Motor neuron (in vitro differentiated cells): Measurements from ENCODE around the gene PPP1R16B. TPM values are rescaled to one million over a fixed set of nuclear protein-coding genes. Genes with fewer than 3 reads are reported as not detected.

Experiments
- ATAC-seq, 8 experiments: fragments of 200-7000 bp; cut with Tn5 transposase; replicated peaks in 6 of 8; 2 replicates each; pipeline ENCODE4 v1.8.0; 2021; ENCODE audit warnings: mild to moderate bottlenecking in 8 of 8, moderate library complexity in 8 of 8
- H3K27ac ChIP-seq, 2 donors: fragments of 250-450 bp; sonication (Bioruptor Pico); 2 replicates each; pipeline ENCODE4 v1.9.0; 2021; ENCODE audit warnings: antibody characterized with exemption in 2 of 2, mild to moderate bottlenecking in 2 of 2, moderate library complexity in 1 of 2
- H3K4me1 ChIP-seq, 2 donors: fragments of 250-450 bp; sonication (Bioruptor Pico); replicated peaks in 1 of 2; 2 replicates each; pipeline ENCODE4 v1.6.1; 2021; ENCODE audit warnings: antibody characterized with exemption in 2 of 2, mild to moderate bottlenecking in 2 of 2, moderate library complexity in 1 of 2
- H3K4me3 ChIP-seq, 5 donors: fragments of 250-450 bp; sonication (Bioruptor Pico); 2 replicates each; pipeline ENCODE4 v1.9.0; 2021; ENCODE audit warnings: antibody characterized with exemption in 5 of 5, mild to moderate bottlenecking in 5 of 5, moderate library complexity in 4 of 5
- WGBS, 10 experiments: fragments of 450-650 bp; shearing (Covaris generic); methylation state at CpG; one replicate each; pipeline ENCODE4 v1.0.0; 2022; 5-methylcytosine and 5-hydroxymethylcytosine counted together
- in situ Hi-C, 9 experiments: fragments of 400-800 bp; cut with MboI; loops; one replicate each; pipeline ENCODE4 v1.15.0; 2021; ENCODE audit warnings: low sequenced_read_pairs in 9 of 9, low pct_unique_long_range_greater_than_20kb in 2 of 9; ENCODE audit not compliant: unreplicated experiment in 9 of 9
- total RNA-seq, 8 experiments: library from RNA; unstranded; fragments of 300-600 nt; gene quantifications; 2 replicates each; pipeline versions ENCODE4 v1.2.3 to v1.2.4, GENCODE V29; 2022

Gene PPP1R16B
- total RNA-seq, 8 experiments from 2014 or later, result 0.14 to 3.7 (median 2.6) TPM

- WGBS, 10 experiments, result 74 to 95% (median 81%) methylated on average over 4 of the region's 4 CpGs; no CpG with 5 or more reads in 7 of the 10 experiments
- Histone ChIP-seq H3K4me1 (no peaks in the 10 kb centered on the region), H3K4me3 (no peak overlapping the region), H3K27ac (no peak overlapping the region)
- in situ Hi-C loops, result no loop called here
- ATAC-seq, result no peak
Observed at GRCh38 chr20:38833857-38834164, 28.3 kb downstream of the PPP1R16B start.

DNA sequence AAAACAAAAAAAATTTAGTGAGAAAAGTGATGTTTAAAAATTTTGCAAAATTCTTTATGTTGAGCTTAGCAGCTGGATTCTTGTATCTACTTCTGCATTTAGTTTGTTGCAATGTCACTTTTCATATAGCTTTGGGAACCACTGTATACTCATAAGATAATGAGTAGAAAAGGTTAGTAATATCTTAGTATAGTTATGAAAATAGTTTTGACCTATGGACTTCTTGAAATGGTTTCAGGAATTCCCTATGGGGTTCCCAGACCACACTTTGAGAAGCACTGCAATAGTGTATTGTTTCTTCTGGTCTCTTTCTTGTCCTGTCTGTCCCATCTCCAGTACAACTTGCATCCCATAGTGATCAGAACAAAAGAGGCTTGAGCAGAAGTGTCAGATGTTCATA is 29.4 kb downstream of the PPP1R16B start:
- Histone ChIP-seq H3K27ac (no peak overlapping the region), H3K4me1 (no peaks in the 10 kb centered on the region), H3K4me3 (no peak overlapping the region)
- in situ Hi-C loops, result no loop called here
- no peak for ATAC-seq

DNA sequence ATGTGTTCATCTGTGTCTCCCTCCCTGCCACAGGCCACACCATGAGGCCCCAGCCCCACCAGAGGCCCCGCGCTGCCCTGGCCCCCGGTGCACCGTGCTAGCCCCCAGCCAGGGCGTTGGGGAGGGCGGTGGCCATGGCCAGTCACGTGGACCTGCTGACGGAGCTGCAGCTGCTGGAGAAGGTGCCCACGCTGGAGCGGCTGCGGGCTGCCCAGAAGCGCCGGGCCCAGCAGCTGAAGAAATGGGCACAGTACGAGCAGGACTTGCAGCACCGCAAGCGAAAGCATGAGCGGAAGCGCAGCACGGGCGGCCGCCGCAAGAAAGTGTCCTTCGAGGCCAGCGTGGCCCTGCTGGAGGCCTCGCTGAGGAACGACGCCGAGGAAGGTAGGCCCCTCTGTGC is 30.3 kb downstream of the PPP1R16B start:
- WGBS, 10 experiments, result 80 to 100% (median 90%) methylated on average over 1 to 6 of the region's 28 CpGs; no CpG with 5 or more reads in 7 of the 10 experiments
- ATAC-seq, result no peak
- Histone ChIP-seq H3K27ac (no peak overlapping the region), H3K4me3 (no peak overlapping the region), H3K4me1 (no peaks in the 10 kb centered on the region)
- in situ Hi-C loops, result no loop called here

- no peak for ATAC-seq
- H3K4me3 ChIP-seq, result no peak overlapping the region
- H3K4me1 ChIP-seq, result no peaks in the 10 kb centered on the region
- no peak overlapping the region for H3K27ac ChIP-seq
- WGBS, 10 experiments, result 0 to 100% (median 82%) methylated on average over 1 to 4 of the region's 4 CpGs; no CpG with 5 or more reads in 2 of the 10 experiments
- in situ Hi-C loops, result no loop called here
Observed at GRCh38 chr20:38836991-38837390, 31.5 kb downstream of the PPP1R16B start.

DNA sequence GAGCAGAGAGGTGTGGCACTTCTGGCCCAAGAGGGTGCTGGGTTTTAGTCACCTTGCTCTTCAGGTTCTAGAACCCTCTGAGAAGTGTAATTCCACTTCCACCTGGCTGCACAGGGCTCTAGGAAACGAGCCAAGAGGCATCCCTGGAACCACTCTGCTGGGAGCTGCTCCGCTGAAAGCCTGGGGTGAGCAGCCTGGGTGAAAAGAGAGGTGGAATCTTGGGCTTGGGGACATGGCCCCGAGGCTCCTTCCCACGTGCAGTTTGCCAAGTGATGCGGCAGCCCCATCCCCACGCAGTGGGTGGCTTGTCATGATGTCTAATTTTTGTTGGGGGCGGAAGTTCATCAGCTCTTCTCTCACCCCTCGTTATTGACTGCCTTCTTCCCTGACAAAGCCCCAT is 32.8 kb downstream of the PPP1R16B start:
- 63 to 82% methylated on average over 2 to 5 of the region's 8 CpGs; no CpG with 5 or more reads in 8 of the 10 experiments for WGBS, 10 experiments
- no peak overlapping the region for H3K27ac ChIP-seq
- in situ Hi-C loops, result no loop called here
- H3K4me3 ChIP-seq, result no peak overlapping the region
- no peak for ATAC-seq
- H3K4me1 ChIP-seq, result no peaks in the 10 kb centered on the region

DNA sequence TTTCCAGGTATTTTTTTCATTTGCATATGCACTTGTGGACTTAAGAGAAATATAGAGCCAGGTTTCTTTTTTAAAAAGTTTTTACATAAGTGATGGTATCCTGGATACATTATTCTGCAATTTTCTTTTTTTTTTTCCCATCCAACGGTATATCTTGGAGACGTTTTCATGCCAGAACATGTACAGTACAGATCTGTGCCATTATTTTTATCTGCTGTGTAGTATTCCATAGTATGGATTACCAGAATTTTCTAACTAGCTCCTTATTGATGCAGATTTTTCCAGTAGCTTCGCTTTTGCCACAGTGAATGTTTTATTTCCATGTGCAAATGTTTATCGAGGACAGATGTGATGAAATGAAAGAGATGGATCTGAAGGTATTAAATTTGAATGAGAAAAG is 34.1 kb downstream of the PPP1R16B start:
- H3K4me3 ChIP-seq, result no peak overlapping the region
- no peak overlapping the region for H3K27ac ChIP-seq
- in situ Hi-C loops, result no loop called here
- no peak for ATAC-seq
- H3K4me1 ChIP-seq, result no peaks in the 10 kb centered on the region
- WGBS, 10 experiments, result 14 to 93% (median 73%) methylated on average over 2 to 4 of the region's 4 CpGs

- 24 to 96% (median 85%) methylated on average over 3 to 8 of the region's 14 CpGs; no CpG with 5 or more reads in 1 of the 10 experiments for WGBS, 10 experiments
- Histone ChIP-seq H3K27ac (no peak overlapping the region), H3K4me3 (no peak overlapping the region), H3K4me1 (no peaks in the 10 kb centered on the region)
- ATAC-seq, result peak in 2 of 8 experiments; percentile 76 to 80
- in situ Hi-C loops, result no loop called here
Observed at GRCh38 chr20:38840053-38840893, 34.8 kb downstream of the PPP1R16B start.

DNA sequence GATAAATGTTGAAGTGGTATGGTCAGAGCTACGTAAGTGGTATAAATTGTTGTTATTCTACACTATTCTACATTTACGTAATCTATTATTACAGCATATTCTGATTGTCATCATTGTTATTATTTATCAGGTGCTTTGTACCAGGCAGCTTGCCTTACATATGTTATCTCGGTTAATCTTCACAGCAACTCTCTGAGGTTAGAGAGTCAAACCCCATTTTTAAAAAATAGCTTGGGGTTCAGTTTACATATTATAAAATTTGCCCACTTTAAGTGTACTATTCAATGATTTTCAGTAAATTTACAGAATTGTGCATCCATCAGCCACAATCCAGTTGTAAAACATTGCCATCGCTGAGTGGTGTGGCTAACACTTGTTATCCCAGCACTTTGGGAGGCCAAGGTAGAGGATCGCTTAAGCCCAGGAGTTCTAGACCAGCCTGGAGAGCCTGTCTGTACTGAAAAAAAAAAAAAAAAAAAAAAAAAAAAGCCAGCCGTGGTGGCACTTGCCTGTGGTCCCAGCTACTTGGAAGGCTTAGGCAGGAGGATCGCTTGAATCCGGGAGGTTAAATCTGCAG is 35.5 kb downstream of the PPP1R16B start:
- no peak overlapping the region for H3K27ac ChIP-seq
- in situ Hi-C loops, result no loop called here
- 28 to 100% (median 88%) methylated on average over 1 to 8 of the region's 8 CpGs for WGBS, 10 experiments
- H3K4me3 ChIP-seq, result no peak overlapping the region
- no peak for ATAC-seq
- H3K4me1 ChIP-seq, result no peaks in the 10 kb centered on the region

- in situ Hi-C loops, result no loop called here
- ATAC-seq, result no peak
- H3K4me1 ChIP-seq, result no peaks in the 10 kb centered on the region
- H3K27ac ChIP-seq, result no peak overlapping the region
- no peak overlapping the region for H3K4me3 ChIP-seq
- WGBS, 10 experiments, result 13 to 78% (median 39%) methylated on average over 1 to 2 of the region's 2 CpGs; no CpG with 5 or more reads in 3 of the 10 experiments
Observed at GRCh38 chr20:38841570-38841969, 36.1 kb downstream of the PPP1R16B start.

GRCh38 chr20:38842026-38842425 is 36.5 kb downstream of the PPP1R16B start:
- no peak for ATAC-seq
- Histone ChIP-seq H3K4me3 (no peak overlapping the region), H3K4me1 (no peaks in the 10 kb centered on the region), H3K27ac (no peak overlapping the region)
- in situ Hi-C loops, result no loop called here
- WGBS, 10 experiments, result 30 to 100% (median 95%) methylated on average over 1 of the region's 1 CpG; no CpG with 5 or more reads in 6 of the 10 experiments

GRCh38 chr20:38842558-38842981 is 37.1 kb downstream of the PPP1R16B start:
- WGBS, 10 experiments, result 0 to 100% (median 89%) methylated on average over 1 of the region's 1 CpG; no CpG with 5 or more reads in 3 of the 10 experiments
- ATAC-seq, result no peak
- in situ Hi-C loops, result no loop called here
- H3K4me1 ChIP-seq, result no peaks in the 10 kb centered on the region
- H3K27ac ChIP-seq, result no peak overlapping the region
- no peak overlapping the region for H3K4me3 ChIP-seq

GRCh38 chr20:38843346-38843745 is 37.8 kb downstream of the PPP1R16B start:
- no peak overlapping the region for H3K4me3 ChIP-seq
- H3K27ac ChIP-seq, result no peak overlapping the region
- in situ Hi-C loops, result no loop called here
- ATAC-seq, result peak in 2 of 8 experiments; percentile 32 to 51
- H3K4me1 ChIP-seq, result no peaks in the 10 kb centered on the region
- 57 to 95% (median 80%) methylated on average over 1 to 2 of the region's 3 CpGs; no CpG with 5 or more reads in 5 of the 10 experiments for WGBS, 10 experiments

DNA sequence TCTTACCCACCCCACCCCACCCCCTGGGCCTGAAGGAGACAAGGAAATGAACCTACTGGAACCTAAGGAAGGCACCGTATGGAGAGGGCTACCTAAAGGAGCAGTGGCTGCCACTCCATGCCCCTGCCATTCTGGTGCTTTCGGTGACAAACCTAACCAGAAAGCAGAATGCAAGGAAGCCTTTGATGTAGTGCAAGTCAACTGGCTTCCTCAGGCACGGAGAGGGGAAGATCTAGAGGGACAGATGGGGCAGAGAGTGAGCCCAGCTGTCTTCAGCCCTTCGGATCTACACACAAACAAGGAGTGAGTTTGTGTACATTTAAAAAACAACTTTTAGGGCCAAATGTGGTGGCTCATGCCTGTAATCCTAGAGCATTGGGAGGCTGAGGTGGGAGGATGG is 39.5 kb downstream of the PPP1R16B start:
- in situ Hi-C loops, result no loop called here
- Histone ChIP-seq H3K4me3 (no peak overlapping the region), H3K4me1 (no peaks in the 10 kb centered on the region), H3K27ac (no peak overlapping the region)
- ATAC-seq, result no peak
- 37 to 100% (median 76%) methylated on average over 1 to 3 of the region's 4 CpGs; no CpG with 5 or more reads in 5 of the 10 experiments for WGBS, 10 experiments

GRCh38 chr20:38847840-38848239 is 42.3 kb downstream of the PPP1R16B start:
- WGBS, 10 experiments, result 17 to 88% (median 56%) methylated on average over 1 of the region's 1 CpG; no CpG with 5 or more reads in 1 of the 10 experiments
- in situ Hi-C loops, result no loop called here

More at GRCh38 chr20:38847840-38848239, 42.3 kb downstream of the PPP1R16B start:
- no peak for ATAC-seq
- Histone ChIP-seq H3K4me1 (no peaks in the 10 kb centered on the region), H3K4me3 (no peak overlapping the region), H3K27ac (no peak overlapping the region)
